Stimulated activated CD8-positive, alpha-beta memory T cell treated with anti-CD3 and anti-CD28 coated beads, Interleukin-4, amount 100 ng/mL, for 4 hours (primary cell): ENCODE measurements around the gene PRKN.

Experiments
- DNase-seq, 2 donors: peaks; one replicate each; pipeline ENCODE4 v3.0.0-alpha.2; 2020; ENCODE audit warnings: low read depth in 2 of 2, low spot score in 1 of 2

The PRKN gene

GRCh38 chr6:162331911-162332310, 395.7 kb downstream of the PRKN start:
- no peak for DNase-seq

GRCh38 chr6:162325826-162326225, 401.7 kb downstream of the PRKN start:
- no peak for DNase-seq

- no peak for DNase-seq
Measured at GRCh38 chr6:162325051-162325450, 402.5 kb downstream of the PRKN start.

GRCh38 chr6:162315291-162315690, 412.3 kb downstream of the PRKN start:
- DNase-seq = no peak

GRCh38 chr6:162313922-162314660, 413.5 kb downstream of the PRKN start:
- DNase-seq = no peak

- no peak for DNase-seq
Measured at GRCh38 chr6:162307865-162308264, 419.7 kb downstream of the PRKN start.

- DNase-seq = no peak
Measured at GRCh38 chr6:162306616-162307015, 420.9 kb downstream of the PRKN start.

- DNase-seq = no peak
Measured at GRCh38 chr6:162301128-162301527, 426.4 kb downstream of the PRKN start.

- DNase-seq = no peak
Measured at GRCh38 chr6:162294029-162294428, 433.5 kb downstream of the PRKN start.

- no peak for DNase-seq
Measured at GRCh38 chr6:162292915-162293314, 434.7 kb downstream of the PRKN start.

GRCh38 chr6:162290846-162291465, 436.6 kb downstream of the PRKN start:
- no peak for DNase-seq

- no peak for DNase-seq
Measured at GRCh38 chr6:162289972-162290371, 437.6 kb downstream of the PRKN start.

- DNase-seq = no peak
Measured at GRCh38 chr6:162273986-162274385, 453.6 kb downstream of the PRKN start.

GRCh38 chr6:162271922-162272321, 455.6 kb downstream of the PRKN start:
- DNase-seq = no peak

GRCh38 chr6:162270966-162271365, 456.6 kb downstream of the PRKN start:
- DNase-seq = no peak

- no peak for DNase-seq
Measured at GRCh38 chr6:162267641-162268040, 459.9 kb downstream of the PRKN start.

GRCh38 chr6:162267126-162267525, 460.4 kb downstream of the PRKN start:
- DNase-seq = no peak

- no peak for DNase-seq
Measured at GRCh38 chr6:162264581-162264980, 463.0 kb downstream of the PRKN start.

GRCh38 chr6:162262466-162263196, 464.9 kb downstream of the PRKN start:
- no peak for DNase-seq

- DNase-seq = no peak
Measured at GRCh38 chr6:162261598-162261997, 466.0 kb downstream of the PRKN start.

GRCh38 chr6:162260027-162260426, 467.5 kb downstream of the PRKN start:
- DNase-seq = no peak

GRCh38 chr6:162258647-162259046, 468.9 kb downstream of the PRKN start:
- no peak for DNase-seq
